Muscle of arm (tissue), 12 donors: Measurements from ENCODE around the gene NECAB2. TPM values are rescaled to one million over a fixed set of nuclear protein-coding genes. Genes with fewer than 3 reads are reported as not detected.

Source experiments
- DNase-seq: peaks from one replicate; pipeline ENCODE4 v3.0.0-alpha.2; 2013
- polyA plus RNA-seq, 12 donors: library from polyadenylated mRNA; unstranded; fragments of 120-200 nt; gene quantifications; one replicate each; pipeline ENCODE4 v1.2.1, GENCODE V29; 2013; ENCODE audit not compliant: insufficient read length in 12 of 12

NECAB2 gene
- polyA plus RNA-seq, 12 donors = 0.27 to 1.4 (median 0.51) TPM; not detected in 3

DNA sequence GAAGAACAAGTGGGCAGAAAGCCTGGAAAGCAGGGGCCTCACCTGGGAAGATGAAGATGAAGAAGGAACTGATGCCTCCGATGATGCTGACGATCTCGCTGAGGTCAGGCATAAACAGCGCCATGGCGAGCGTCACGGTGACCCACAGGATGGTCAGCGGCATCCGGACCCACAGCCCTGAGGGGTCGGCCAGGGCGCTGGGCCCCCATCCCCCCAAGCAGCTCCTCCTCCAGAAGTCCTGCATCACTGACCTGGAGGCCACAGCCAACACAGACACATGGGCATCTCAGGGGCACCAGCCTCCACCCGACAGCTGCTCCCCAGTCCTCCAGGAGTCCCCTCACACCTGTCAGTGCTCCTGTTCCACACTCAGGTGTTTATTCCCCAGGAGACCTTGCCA is 48.4 kb downstream of the NECAB2 start:
- no peak for DNase-seq

DNA sequence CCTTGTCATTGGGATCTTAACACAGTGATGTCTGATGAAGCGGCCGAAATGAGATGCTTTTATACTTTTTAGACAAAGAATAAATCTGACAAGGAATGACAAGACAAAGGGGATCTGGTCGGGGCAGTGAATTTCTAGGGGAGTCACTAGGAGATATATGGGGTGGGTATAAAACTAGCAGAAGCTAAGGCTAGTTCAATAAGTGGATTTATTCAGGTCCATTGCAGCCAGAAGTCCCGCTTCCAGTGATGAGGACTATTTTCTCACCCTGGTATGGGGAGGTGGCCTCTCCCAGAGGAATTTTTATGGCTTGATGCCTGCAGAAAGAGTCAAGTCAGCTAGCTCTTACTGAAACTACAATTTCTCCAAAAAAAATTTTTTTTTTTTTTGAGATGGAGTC is 50.7 kb downstream of the NECAB2 start:
- no peak for DNase-seq

DNA sequence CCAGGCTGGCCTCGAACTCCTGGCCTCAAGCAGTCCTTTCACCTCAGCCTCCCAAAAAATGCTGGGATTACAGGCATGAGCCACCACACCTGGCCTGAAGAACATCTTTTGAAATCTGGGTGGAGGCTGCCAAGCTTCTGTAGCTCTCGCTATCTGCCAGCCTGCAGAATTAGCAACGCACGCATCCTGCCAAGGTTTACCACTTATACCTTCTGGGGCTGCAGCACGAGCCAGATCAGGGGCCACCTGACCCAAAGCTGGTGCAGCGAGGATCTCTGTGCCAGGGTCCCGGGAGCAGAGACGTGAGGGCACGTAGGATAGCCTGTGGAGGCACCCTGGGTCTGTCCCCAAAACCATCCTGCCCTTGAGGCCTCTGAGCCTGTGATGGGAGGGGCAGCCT is 52.3 kb downstream of the NECAB2 start:
- DNase-seq = no peak

DNA sequence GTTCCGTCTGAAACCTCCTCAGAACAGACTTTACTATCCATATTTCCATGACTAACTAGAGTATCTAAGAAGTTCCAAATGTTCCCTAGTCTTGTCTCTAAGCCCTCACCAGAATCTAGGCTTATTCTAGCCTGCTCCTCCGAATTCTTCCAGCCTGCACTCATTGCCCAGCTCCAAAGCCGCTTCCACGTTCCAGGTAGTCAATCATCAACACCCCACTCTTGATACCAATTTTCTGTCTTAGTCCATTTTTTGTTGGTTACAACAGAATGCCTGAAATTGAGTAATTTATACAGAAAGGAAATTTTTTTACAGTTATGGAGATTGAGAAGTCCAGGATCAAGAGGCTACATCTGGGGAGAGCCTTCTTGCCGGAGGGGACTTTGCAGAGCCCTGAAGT is 53.4 kb downstream of the NECAB2 start:
- no peak for DNase-seq

DNA sequence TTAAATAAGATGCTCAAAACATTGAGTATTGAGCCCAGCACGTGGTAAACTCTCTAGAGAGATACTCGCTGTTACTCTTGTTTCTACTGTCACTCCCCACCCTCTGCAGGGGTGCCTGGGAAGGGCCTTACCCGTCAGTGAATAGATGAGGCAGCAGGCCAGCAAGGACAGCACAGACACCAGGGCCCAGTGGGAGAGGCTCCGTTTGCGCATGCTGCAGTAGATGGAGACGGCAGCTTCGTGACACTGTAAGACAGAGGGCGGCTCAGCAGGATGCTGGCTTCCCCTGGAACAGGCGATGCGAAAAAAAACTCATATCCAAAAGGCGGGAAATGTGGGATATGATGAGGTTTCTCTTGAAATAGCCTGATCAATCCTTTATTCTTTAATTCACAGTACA is 54.6 kb downstream of the NECAB2 start:
- no peak for DNase-seq

DNA sequence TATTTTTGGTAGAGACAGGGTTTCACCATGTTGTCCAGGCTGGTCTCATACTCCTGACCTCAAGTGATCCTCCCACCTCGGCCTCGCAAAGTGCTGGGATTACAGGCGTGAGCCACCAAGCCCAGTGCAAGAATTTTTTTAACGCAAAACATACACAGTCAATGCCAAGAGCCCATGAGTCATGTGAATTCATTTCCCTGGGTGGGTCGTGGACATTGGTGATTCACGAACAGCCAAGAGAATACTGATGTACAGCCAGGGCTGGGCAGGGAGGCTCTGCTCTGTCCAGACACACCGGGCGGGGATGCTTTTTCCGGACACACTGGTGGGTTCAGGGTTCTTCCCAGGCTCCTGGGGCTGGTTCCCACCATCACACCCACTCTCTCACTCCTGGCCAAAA is 56.8 kb downstream of the NECAB2 start:
- DNase-seq = no peak

DNA sequence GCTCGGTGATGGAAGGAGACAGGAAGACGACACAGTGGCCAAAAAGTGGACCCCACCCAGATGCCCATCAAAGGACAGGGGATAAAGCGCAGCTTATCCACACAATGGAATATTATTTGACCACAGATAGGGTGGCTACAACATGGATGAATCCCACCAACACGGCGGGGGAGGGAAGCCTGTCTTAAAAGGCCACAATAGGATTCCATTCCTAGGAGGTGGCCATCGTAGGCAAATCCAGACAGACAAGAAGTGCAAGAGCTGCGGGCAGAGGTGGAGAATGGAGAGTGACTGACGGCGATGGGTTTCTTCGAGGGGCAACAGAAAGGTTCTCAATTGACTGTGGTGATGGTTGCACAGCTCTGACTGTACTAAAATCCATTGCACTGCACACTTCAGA is 58.6 kb downstream of the NECAB2 start:
- DNase-seq = no peak

DNA sequence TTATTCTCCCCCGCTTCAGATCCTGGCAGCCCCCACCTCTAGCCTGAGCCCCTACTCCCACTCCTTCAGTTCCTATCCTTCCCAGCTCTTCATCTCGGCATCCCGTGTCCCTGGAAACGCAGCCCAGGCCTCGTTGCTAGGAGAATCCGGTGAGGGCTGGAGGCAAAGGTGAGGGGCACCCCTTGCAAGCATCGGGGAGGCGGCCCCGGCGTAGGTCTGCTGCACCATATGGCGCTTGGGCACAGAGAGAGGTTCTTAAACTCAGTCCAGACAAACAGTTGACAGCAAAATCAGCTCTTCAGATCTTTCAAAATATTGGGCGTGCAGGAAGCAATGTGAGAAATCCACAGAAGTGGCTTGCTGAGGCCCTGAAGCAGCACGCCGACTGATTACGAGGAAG is 59.6 kb downstream of the NECAB2 start:
- DNase-seq = no peak

DNA sequence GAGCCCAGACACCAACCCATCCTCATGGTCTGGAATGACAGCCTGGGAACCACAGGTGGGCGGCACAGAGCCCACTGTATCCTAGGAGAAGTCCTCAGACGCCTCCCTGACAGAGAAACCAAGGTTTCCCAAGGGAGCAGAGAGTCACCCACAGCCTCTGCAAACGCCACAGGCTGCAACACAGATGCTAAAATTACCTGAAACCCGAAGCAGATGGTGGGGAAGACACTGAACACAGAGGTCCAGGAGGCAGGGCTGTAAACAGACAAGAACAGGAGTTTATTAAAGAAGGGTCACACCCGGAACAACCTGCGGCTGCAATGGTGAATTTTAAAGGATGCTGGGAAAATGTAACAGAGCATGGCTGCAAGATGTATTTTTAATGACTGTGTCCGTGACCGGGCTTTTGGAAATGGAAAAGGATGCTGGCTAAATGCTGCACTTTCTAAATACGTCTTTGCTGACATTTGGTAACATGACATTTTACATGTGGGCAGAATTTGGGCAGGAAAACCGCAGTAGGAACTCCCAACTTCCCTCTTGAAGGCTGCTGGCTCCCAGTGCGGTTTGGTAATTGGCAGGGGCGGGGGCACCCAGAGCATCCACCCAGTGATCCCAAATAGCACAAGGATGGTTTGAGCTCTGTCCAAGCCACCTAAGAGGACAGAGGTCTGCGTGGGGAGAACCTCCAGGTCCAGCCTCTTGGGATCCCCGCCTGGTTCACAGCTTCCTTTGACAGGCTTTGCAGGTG is 61.4 kb downstream of the NECAB2 start:
- no peak for DNase-seq

DNA sequence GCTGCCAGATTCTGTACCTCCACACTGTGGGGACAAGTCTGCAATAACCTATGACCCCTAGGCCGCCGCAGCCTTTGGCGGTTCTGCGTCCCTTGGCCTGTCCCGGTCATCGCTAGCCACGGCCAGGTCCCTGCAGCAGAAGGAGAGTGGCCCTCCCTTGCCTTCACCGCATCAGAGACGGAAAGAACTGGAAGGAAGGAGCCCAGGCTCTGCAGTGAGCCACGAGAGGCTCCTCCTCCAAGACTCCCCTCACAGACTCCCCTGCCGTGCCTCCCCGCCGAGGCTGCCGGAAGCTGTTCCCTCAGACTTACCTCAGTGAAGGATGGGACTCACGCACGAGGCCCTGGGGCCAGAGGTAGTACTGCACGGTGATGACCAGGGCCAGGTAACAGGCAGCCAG is 63.5 kb downstream of the NECAB2 start:
- no peak for DNase-seq

DNA sequence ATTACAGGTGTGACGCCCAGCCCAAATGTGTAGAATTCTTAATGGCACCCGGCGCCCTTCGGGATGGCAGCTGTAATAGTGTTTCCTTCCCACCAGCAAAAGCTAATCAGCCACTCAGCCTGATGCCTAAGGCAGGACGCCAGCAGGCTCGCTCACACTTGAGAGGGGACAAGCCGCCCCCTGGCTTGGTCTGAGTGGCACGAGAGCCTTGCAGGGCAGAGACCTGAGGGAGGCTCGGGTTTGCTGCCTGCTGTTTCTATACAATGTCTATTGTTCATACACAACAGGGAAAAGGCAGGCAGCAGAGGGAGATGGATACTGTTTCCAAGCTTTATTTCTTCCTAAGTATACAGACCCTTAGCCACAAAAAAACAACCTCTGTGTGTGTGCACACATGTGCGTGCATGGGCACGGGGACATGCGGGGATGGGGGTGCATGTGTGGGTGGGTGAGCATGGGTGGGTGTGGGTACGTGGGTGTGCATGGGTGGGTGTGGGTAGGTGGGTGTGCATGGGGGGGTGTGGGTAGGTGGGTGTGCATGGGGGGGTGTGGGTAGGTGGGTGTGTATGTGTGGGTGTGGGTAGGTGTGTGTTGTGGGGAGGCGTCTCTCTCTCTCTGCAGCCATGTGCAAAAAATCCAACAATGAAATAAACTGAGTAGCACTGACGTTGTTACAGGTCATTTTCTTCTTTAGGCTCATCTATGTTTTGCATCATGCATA is 64.6 kb downstream of the NECAB2 start:
- DNase-seq = no peak

DNA sequence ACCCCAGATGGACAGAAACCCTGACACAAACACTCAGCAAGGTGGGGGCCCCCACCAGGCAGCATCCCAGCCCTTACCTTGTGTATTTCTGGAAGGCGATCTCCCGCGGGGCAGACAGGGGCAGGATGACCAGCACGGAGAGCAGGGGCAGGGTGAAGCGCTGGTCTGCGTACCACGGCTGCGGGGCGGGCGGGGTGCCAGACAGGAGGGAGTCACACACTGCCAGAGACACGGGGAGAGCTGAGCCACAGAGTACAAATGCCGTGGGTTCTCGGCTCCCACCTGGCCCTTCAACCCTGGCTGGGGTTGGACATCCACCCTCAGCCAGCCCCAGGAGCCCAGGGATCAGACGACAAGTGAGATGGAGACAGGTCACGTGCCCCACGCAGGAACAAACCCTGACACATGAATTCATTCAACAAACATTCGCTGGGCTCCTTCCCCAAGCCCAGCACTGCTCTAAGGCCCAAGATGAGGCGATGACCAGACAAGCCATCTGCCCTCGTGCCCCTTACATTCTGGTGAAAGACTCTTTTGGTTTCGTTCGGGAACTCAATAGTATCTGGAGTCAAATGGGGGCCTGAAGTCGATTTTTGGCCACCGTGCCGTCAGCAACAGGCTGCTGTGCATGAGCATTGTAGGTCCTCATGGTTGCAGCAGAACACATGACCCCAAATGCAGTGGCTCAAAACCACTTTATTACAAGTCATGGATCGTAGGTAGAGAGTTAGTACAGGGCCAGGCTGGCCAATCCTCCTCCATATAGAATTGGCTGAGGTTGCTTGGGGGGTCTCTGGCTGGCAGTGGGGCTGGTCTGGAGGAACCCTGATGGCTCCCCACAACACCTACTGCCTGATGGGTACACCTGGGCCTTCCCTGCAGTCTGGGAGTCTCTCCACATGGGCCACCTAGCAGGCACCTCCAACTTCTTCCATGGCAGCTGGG is 65.5 kb downstream of the NECAB2 start:
- DNase-seq = no peak

DNA sequence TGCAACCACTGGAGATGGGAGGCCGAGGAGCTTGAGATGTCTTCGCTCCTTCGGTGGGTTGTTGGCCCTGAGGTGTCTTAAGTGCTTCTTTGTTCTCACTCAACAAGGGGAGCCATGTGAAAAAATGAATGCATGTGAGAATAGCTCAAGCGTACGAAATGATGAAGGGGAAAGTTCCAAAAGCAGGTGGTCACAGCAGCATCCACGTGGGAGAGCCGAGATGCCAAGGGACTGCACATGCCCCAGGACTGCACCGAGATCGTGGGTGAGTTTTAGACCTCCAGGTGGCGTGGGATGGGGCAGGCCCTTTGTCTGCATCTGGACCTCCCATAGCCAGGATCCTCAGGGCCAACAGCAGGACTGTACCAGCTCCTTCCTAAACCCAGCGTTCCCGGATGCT is 66.5 kb downstream of the NECAB2 start:
- DNase-seq = no peak

DNA sequence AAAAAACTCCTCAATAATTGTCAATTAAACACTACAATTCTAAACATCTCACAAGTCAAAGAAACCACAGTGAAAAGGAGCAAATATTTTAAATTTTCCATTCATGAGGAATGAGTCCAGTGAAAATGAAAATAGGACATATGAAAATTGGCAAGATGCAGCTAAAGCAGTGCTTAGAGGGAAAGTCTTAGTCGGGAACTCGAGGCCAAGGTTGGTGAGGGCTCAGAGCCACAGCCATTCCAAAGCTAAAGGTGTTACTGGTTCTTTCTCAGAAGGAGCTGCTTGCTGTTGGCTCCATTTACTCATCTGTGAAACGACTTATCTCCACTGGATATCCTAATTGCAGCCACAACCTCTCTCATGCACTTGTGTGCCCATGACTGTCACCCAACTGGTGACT is 68.1 kb downstream of the NECAB2 start:
- DNase-seq = no peak

DNA sequence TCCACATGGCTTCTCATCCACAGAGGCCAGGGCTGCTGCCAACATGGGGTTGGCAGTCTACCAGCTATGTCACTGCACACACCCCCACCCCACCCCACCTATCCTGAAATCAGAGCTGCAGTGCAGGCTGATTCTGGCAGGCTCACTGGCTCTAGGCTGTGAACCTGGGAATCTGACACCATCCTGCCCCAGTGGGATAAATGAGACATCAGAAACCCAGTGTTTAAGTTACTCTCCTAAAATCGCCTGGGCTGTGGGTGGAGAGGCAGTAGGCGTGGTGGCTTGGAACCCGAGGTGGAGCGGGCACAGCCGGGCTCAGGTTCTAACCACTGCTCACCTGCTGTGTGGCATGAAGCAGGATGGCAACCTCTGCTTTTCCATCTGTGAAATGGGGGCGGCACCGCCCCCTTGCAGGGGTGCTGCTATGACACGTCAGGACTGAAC is 69.0 kb downstream of the NECAB2 start:
- no peak for DNase-seq

DNA sequence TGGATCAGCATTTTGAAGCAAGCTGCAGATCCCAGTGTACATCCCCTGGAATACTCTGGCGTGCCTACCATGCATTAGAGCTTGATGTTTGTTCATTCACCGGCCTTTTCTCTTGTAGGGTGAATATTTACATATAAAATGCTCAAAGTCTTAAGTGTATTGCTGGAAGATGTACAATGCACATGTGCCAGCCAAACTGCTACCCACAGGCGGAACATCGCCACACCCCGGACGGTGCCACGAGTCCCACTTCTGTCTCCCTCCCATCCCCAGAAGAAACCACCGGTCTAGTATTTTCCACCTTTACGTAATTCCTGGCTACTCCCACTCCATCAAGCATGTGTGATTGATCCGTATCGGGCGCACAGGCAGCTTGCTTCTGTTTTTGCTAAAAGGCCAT is 70.4 kb downstream of the NECAB2 start:
- DNase-seq = no peak

DNA sequence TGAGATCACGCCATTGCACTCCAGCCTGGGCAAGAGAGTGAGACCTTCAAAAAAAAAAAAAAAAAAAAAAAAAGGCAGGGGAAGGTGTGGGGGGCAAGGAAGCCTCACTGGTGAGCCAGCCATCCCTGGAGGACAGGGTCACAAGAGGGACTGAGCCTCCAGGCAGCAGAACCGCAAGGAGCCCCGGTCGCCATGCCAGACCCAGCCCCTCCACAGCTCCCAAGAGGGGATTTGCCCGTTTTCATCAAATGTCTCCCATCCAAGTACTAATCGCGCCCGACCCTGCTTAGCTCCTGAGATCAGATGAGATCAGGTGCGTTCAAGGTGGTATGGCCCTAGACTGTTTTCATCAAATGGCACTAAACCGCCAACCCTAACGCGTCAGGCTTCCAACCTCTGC is 71.7 kb downstream of the NECAB2 start:
- DNase-seq = no peak

DNA sequence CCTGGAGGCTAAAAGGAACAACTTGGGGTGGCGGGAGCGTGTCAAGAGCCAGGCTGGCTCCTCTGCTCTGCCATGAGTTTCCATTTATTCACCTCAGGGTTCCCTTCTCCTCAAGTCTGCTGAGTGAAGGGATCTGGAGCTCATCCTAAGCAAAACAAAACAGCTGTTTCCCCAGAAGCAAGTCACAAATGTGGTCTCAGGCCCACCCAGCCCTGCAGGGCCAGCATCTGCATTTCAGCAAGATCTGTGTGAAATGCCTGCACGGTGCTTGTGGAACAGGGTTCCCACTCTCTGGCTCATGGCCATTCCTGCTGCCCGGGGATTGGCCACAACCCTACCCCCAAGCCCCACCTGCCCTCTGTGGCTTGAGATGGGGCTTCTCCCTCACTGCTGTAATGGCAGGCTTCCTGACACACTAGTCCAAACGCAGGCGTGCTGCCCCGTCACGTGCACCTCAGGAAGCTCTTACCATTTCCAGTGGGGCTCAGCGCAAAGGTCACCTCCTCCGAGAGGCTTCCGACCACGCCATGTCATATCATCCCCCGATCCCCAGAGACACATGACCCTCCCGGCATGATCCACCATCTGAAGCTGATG is 72.3 kb downstream of the NECAB2 start:
- no peak for DNase-seq

DNA sequence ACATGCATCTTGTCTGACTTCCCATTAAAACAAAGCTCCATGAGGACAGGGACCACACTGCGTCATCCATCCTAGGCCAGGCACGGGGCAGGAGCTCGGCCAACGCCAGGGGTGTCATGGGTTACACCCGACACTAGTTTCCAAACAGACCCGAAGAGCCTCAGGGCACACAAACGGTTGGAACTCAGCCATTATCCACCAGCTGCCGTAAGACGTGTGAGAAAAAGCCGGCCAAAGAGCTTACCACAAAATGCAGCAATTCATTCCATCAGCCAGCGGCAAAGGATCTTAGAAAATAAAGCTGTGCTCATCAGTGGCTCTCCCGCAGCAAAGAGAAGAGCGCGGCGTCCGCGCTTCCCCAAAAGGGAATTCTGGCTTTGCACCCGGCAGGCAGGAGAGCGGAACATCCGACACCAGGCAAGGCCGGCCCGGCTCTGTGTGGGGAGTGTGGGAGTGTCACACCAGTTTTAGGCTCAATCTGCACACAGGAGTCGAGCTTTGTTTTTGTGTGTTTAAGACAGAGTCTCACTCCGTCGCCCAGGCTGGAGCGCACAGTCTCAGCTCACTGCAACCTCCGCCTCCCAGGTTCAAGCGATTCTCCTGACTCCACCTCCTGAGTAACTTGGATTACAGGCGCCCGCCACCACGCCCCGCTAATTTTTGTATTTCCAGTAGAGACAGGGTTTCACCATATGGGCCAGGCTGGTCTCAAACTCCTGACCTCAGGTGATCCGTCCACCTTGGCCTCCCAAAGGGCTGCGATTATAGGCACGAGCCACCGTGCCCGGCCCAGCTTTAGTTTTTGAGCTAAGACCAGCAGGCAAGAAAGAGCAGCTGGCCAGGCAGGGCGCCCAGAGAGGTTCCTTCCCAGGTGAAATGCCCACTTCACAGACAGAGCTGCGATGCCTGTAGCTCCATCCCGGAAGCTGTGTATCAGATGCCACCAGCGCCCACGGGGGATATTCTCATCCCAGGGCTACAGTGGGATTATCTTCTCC is 73.1 kb downstream of the NECAB2 start:
- peak; percentile 17 for DNase-seq

DNA sequence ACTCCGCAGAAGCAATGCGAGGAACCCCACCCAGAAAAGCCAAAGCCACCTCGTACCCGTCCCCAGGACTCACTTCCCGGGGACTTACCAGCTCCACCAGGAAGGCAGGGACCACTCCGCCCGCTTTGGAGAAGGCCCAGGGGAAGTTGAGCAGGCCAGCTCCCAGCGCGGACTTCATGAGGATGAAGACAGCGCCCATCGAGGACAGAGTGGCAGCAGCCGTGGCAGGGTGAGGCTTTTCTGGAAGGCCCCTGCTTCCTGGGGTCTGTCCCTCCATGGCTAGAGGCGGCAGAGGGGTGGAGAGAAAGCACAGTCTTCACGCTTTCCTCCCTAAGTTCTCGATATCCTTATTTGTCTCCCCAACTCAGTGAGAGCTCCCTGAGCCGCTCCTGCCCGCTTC is 73.8 kb downstream of the NECAB2 start:
- no peak for DNase-seq
